T-cell (primary cell): ENCODE results near the gene STX17. TPM values are rescaled to one million over a fixed set of nuclear protein-coding genes. Genes with fewer than 3 reads are reported as not detected.
A peak's percentile ranks its signal among the peaks of the same experiment; 100 is the strongest.

Experiments
- ATAC-seq, 4 experiments: fragments of 200-7000 bp in 3 of 4; fragments of 150-1000 bp in 1 of 4; cut with Tn5 transposase; replicated peaks in 1 of 4; 1 replicate in 3 of 4; 2 replicates in 1 of 4; pipeline ENCODE4 v1.10.0; 2021; ENCODE audit warnings: moderate library complexity in 3 of 4, mild to moderate bottlenecking in 2 of 4, moderate number of reproducible peaks in 1 of 4
- CTCF ChIA-PET, 2 donors: fragments of 300-600 bp; sonication (Branson Sonifier 250); formaldehyde crosslinking; loops; one replicate each; lab custom pipeline; 2022; ENCODE audit warnings: antibody characterized with exemption in 2 of 2; lab: Charles Lee
- POLR2A ChIA-PET, 2 donors: fragments of 300-600 bp; sonication (Branson Sonifier 250); formaldehyde crosslinking; loops; one replicate each; lab custom pipeline; 2022; ENCODE audit warnings: antibody characterized with exemption in 2 of 2; lab: Charles Lee
- DNase-seq, 35 experiments: peaks; one replicate each; pipeline versions ENCODE4 v3.0.0 to v3.0.0-alpha.2; 2013 to 2023
- H3K27ac ChIP-seq: one replicate; pipeline ENCODE4 v1.5.1; 2013; ENCODE audit warnings: low read length
- H3K27me3 ChIP-seq, 2 experiments: replicated peaks in 1 of 2; 1 replicate in 1 of 2; 2 replicates in 1 of 2; pipeline versions ENCODE4 v1.6.1 to v1.7.0; 2013; ENCODE audit warnings: low read length in 1 of 2, mixed read lengths in 1 of 2; ENCODE audit not compliant: control insufficient read depth in 2 of 2, insufficient read depth in 2 of 2; ENCODE audit errors: extremely low read depth in 1 of 2
- H3K36me3 ChIP-seq, 2 donors: 1 replicate in 1 of 2; 2 replicates in 1 of 2; pipeline versions ENCODE4 v1.6.1 to v1.7.0; 2013; ENCODE audit warnings: low read length in 1 of 2; ENCODE audit not compliant: control insufficient read depth in 2 of 2, insufficient read depth in 1 of 2; ENCODE audit errors: extremely low read depth in 1 of 2
- H3K4me1 ChIP-seq, 2 experiments: 1 replicate in 1 of 2; 2 replicates in 1 of 2; pipeline versions ENCODE4 v1.6.1 to v1.7.0; 2013; ENCODE audit warnings: low read length in 2 of 2, mixed read lengths in 1 of 2; ENCODE audit not compliant: insufficient read depth in 2 of 2, control insufficient read depth in 1 of 2; ENCODE audit errors: extremely low read depth in 1 of 2
- H3K4me3 ChIP-seq, 2 donors: 1 replicate in 1 of 2; 2 replicates in 1 of 2; pipeline versions ENCODE4 v1.5.1 to v1.7.0; 2013; ENCODE audit warnings: mild to moderate bottlenecking in 2 of 2, low read length in 1 of 2, moderate library complexity in 1 of 2; ENCODE audit not compliant: control insufficient read depth in 1 of 2; ENCODE audit errors: extremely low read depth in 1 of 2
- H3K9me3 ChIP-seq: 2 replicates; pipeline ENCODE4 v1.7.0; 2013
- H3K27ac Mint-ChIP-seq, 2 donors: one replicate each; pipeline ENCODE4 v1.8.0; 2020 to 2021; ENCODE audit warnings: mild to moderate bottlenecking in 2 of 2, mixed read lengths in 2 of 2
- H3K27me3 Mint-ChIP-seq, 2 donors: one replicate each; pipeline ENCODE4 v1.8.0; 2021 to 2022; ENCODE audit warnings: mixed read lengths in 2 of 2
- H3K36me3 Mint-ChIP-seq: one replicate; pipeline ENCODE4 v1.8.0; 2021; ENCODE audit warnings: mixed read lengths
- H3K4me1 Mint-ChIP-seq, 3 donors: one replicate each; pipeline ENCODE4 v1.8.0; 2020 to 2022; ENCODE audit warnings: mixed read lengths in 3 of 3, mild to moderate bottlenecking in 1 of 3
- H3K4me3 Mint-ChIP-seq, 3 donors: one replicate each; pipeline ENCODE4 v1.8.0; 2020 to 2022; ENCODE audit warnings: mild to moderate bottlenecking in 3 of 3, mixed read lengths in 3 of 3, moderate library complexity in 3 of 3
- H3K9me3 Mint-ChIP-seq, 3 donors: one replicate each; pipeline ENCODE4 v1.8.0; 2020 to 2022; ENCODE audit warnings: mixed read lengths in 3 of 3
- WGBS: methylation state at CpG from one replicate; pipeline ENCODE4 v1.1.5; 2013; ENCODE audit warnings: missing lambda C conversion rate; ENCODE audit not compliant: insufficient coverage; 5-methylcytosine and 5-hydroxymethylcytosine counted together
- total RNA-seq, 35 experiments: library from RNA in 6 of 35; stranded (reverse) in 6 of 35; fragments of 120-200 nt in 1 of 35; gene quantifications; one replicate each; pipeline versions ENCODE4 v1.2.1 to v1.2.4 and lab custom pipeline; 2013 to 2026

The STX17 gene
- total RNA-seq, 5 donors from 2014 or later (not counting 1 experiment from before 2014, with no cell fraction given), result 33.5 to 47.5 (median 35.9) TPM

- Histone ChIP-seq H3K4me3 (no peak overlapping the region), H3K27me3 (no peaks in the 10 kb centered on the region), H3K9me3 (peaks cover 2% of the 10 kb centered on the region), H3K36me3 (peaks cover 6 to 7% of the 10 kb centered on the region in 2 donors), H3K27ac (no peak overlapping the region), H3K4me1 (no peaks in the 10 kb centered on the region)
- H3K4me3 Mint-ChIP-seq, result no peak overlapping the region
- no peak for ATAC-seq
- no peaks in the 10 kb centered on the region for H3K4me1 Mint-ChIP-seq
- no peaks in the 10 kb centered on the region for H3K27me3 Mint-ChIP-seq
- peaks cover 87% of the 10 kb centered on the region for H3K36me3 Mint-ChIP-seq
- no peak overlapping the region for H3K27ac Mint-ChIP-seq
- POLR2A ChIA-PET, result interaction anchor here in 1 of 2 donors (0.6 kb wide), 1 partner anchor 272 kb away, joined by 3 read pairs; no protein-coding TSS in a partner anchor
- no peak for DNase-seq
- H3K9me3 Mint-ChIP-seq, result peaks cover 0 to 31% (median 14%) of the 10 kb centered on the region in 3 donors
- CTCF ChIA-PET, result no interaction called here
- WGBS, result 98% methylated on average over 17 of the region's 26 CpGs
These were observed 92.4 kb downstream of the STX17 start for GRCh38 chr9:99998866-99999265.

- Mint-ChIP-seq H3K27me3 (no peaks in the 10 kb centered on the region), H3K36me3 (peaks cover 84% of the 10 kb centered on the region), H3K4me1 (no peaks in the 10 kb centered on the region), H3K27ac (no peak overlapping the region), H3K4me3 (no peak overlapping the region), H3K9me3 (peaks cover 0 to 23% (median 11%) of the 10 kb centered on the region in 3 donors)
- Histone ChIP-seq H3K4me1 (no peaks in the 10 kb centered on the region), H3K36me3 (peaks cover 6 to 16% of the 10 kb centered on the region in 2 donors), H3K27me3 (no peaks in the 10 kb centered on the region), H3K9me3 (peaks cover 2% of the 10 kb centered on the region), H3K27ac (no peak overlapping the region), H3K4me3 (no peak overlapping the region)
- ATAC-seq, result no peak
- CTCF ChIA-PET, result no interaction called here
- POLR2A ChIA-PET, result no interaction called here
- WGBS, result no CpG with 5 or more reads among the region's 5 CpGs
- DNase-seq, result no peak
These were observed 93.3 kb downstream of the STX17 start for GRCh38 chr9:99999797-100000196.

- Mint-ChIP-seq H3K27ac (no peak overlapping the region), H3K4me1 (peaks cover 0 to 2% (median 0%) of the 10 kb centered on the region in 3 donors), H3K9me3 (peaks cover 3 to 7% (median 6%) of the 10 kb centered on the region in 3 donors), H3K36me3 (peaks cover 59% of the 10 kb centered on the region), H3K27me3 (no peaks in the 10 kb centered on the region), H3K4me3 (no peak overlapping the region)
- POLR2A ChIA-PET, result no interaction called here
- peak in 24 of 35 experiments; percentile 5 to 77 (median 16) for DNase-seq
- Histone ChIP-seq H3K9me3 (no peaks in the 10 kb centered on the region), H3K4me1 (no peaks in the 10 kb centered on the region), H3K27me3 (no peaks in the 10 kb centered on the region), H3K36me3 (peaks cover 4 to 21% of the 10 kb centered on the region in 2 donors), H3K4me3 (no peak overlapping the region), H3K27ac (no peak overlapping the region)
- CTCF ChIA-PET, result interaction anchor here (0.6 to 1.1 kb wide), 14 partner anchors 84 to 1287 kb away, joined by 3 to 5 read pairs (median 3); no protein-coding TSS in a partner anchor
- no CpG with 5 or more reads among the region's 1 CpG for WGBS
- peak in 1 of 4 experiments; percentile 31 for ATAC-seq
These were observed 104.7 kb downstream of the STX17 start for GRCh38 chr9:100011062-100011681.

- ChIA-PET POLR2A (no interaction called here), CTCF (interaction anchor here (0.5 to 0.7 kb wide), 2 partner anchors 216 to 428 kb away, joined by 3 to 6 read pairs; no protein-coding TSS in a partner anchor)
- Histone ChIP-seq H3K36me3 (peaks cover 4 to 23% of the 10 kb centered on the region in 2 donors), H3K4me3 (no peak overlapping the region), H3K9me3 (no peaks in the 10 kb centered on the region), H3K27me3 (no peaks in the 10 kb centered on the region), H3K4me1 (no peaks in the 10 kb centered on the region), H3K27ac (no peak overlapping the region)
- Mint-ChIP-seq H3K27ac (no peak overlapping the region), H3K4me3 (no peak overlapping the region), H3K9me3 (peaks cover 3 to 7% (median 6%) of the 10 kb centered on the region in 3 donors), H3K4me1 (peaks cover 0 to 2% (median 0%) of the 10 kb centered on the region in 3 donors), H3K36me3 (peaks cover 56% of the 10 kb centered on the region), H3K27me3 (no peaks in the 10 kb centered on the region)
- no peak for DNase-seq
- ATAC-seq, result no peak
These were observed 105.8 kb downstream of the STX17 start for GRCh38 chr9:100012279-100012678.

- H3K27me3 ChIP-seq, result no peaks in the 10 kb centered on the region
- Mint-ChIP-seq H3K27ac (no peak overlapping the region), H3K9me3 (peaks cover 3 to 7% (median 6%) of the 10 kb centered on the region in 3 donors), H3K36me3 (peaks cover 55% of the 10 kb centered on the region), H3K4me1 (peaks cover 0 to 2% (median 0%) of the 10 kb centered on the region in 3 donors), H3K27me3 (no peaks in the 10 kb centered on the region), H3K4me3 (no peak overlapping the region)
- DNase-seq, result no peak
- H3K27ac ChIP-seq, result no peak overlapping the region
- H3K4me1 ChIP-seq, result no peaks in the 10 kb centered on the region
- no peak overlapping the region for H3K4me3 ChIP-seq
- no CpG with 5 or more reads among the region's 2 CpGs for WGBS
- ChIA-PET CTCF (interaction anchor here (0.5 to 0.7 kb wide), 2 partner anchors 18 to 108 kb away, joined by 3 to 9 read pairs; no protein-coding TSS in a partner anchor), POLR2A (no interaction called here)
- no peaks in the 10 kb centered on the region for H3K9me3 ChIP-seq
- peaks cover 4 to 28% of the 10 kb centered on the region in 2 donors for H3K36me3 ChIP-seq
- ATAC-seq, result no peak
These were observed 107.1 kb downstream of the STX17 start for GRCh38 chr9:100013573-100013972.

- DNase-seq, result no peak
- ATAC-seq, result no peak
- H3K36me3 Mint-ChIP-seq, result peaks cover 63% of the 10 kb centered on the region
- Histone ChIP-seq H3K4me3 (no peak overlapping the region), H3K9me3 (no peaks in the 10 kb centered on the region), H3K27ac (no peak overlapping the region), H3K4me1 (no peaks in the 10 kb centered on the region), H3K36me3 (peaks cover 4 to 37% of the 10 kb centered on the region in 2 donors), H3K27me3 (no peaks in the 10 kb centered on the region)
- CTCF ChIA-PET, result no interaction called here
- H3K27me3 Mint-ChIP-seq, result no peaks in the 10 kb centered on the region
- no peak overlapping the region for H3K27ac Mint-ChIP-seq
- POLR2A ChIA-PET, result no interaction called here
- H3K9me3 Mint-ChIP-seq, result peaks cover 3 to 7% (median 6%) of the 10 kb centered on the region in 3 donors
- peaks cover 0 to 1% (median 0%) of the 10 kb centered on the region in 3 donors for H3K4me1 Mint-ChIP-seq
- H3K4me3 Mint-ChIP-seq, result no peak overlapping the region
These were observed 108.4 kb downstream of the STX17 start for GRCh38 chr9:100014846-100015245.
